Osteocyte (in vitro differentiated cells): Measurements from ENCODE around the gene RNF40. TPM values are rescaled to one million over a fixed set of nuclear protein-coding genes. Genes with fewer than 3 reads are reported as not detected.

Source experiments
- DNase-seq: peaks from one replicate; pipeline ENCODE4 v3.0.0; 2021; ENCODE audit warnings: mixed read lengths; ENCODE audit not compliant: unreplicated experiment; ENCODE audit errors: extremely low spot score
- H3K27ac Mint-ChIP-seq: one replicate; pipeline ENCODE4 v1.8.0; 2021; ENCODE audit warnings: mild to moderate bottlenecking, mixed read lengths; ENCODE audit not compliant: unreplicated experiment
- H3K27me3 Mint-ChIP-seq: one replicate; pipeline ENCODE4 v1.8.0; 2021; ENCODE audit warnings: mixed read lengths; ENCODE audit not compliant: unreplicated experiment
- H3K36me3 Mint-ChIP-seq: one replicate; pipeline ENCODE4 v1.8.0; 2021; ENCODE audit warnings: mixed read lengths; ENCODE audit not compliant: unreplicated experiment
- H3K4me1 Mint-ChIP-seq: one replicate; pipeline ENCODE4 v1.8.0; 2021; ENCODE audit warnings: mixed read lengths; ENCODE audit not compliant: unreplicated experiment
- H3K4me3 Mint-ChIP-seq: one replicate; pipeline ENCODE4 v1.8.0; 2021; ENCODE audit warnings: mild to moderate bottlenecking, moderate library complexity, mixed read lengths; ENCODE audit not compliant: unreplicated experiment
- H3K9me3 Mint-ChIP-seq: one replicate; pipeline ENCODE4 v1.8.0; 2021; ENCODE audit warnings: mixed read lengths; ENCODE audit not compliant: unreplicated experiment
- CTCF ChIP-seq: fragments of 200-600 bp; sonication (generic); IDR thresholded peaks from 2 replicates; pipeline ENCODE4 v1.5.0; 2021; ENCODE audit warnings: antibody characterized with exemption, mild to moderate bottlenecking, moderate library complexity
- total RNA-seq: library from RNA; stranded (reverse); gene quantifications from 2 replicates; pipeline ENCODE4 v1.2.1, GENCODE V29; 2021

Gene RNF40
- total RNA-seq, 1 donor from 2014 or later: 118 TPM

GRCh38 chr16:30750876-30751465, 11.2 kb upstream of the RNF40 start:
- no peak for DNase-seq
- Mint-ChIP-seq H3K4me3 (peak overlapping the region; percentile 72), H3K27me3 (no peaks in the 10 kb centered on the region), H3K27ac (no peak overlapping the region), H3K9me3 (no peaks in the 10 kb centered on the region), H3K4me1 (peaks cover 17% of the 10 kb centered on the region), H3K36me3 (peaks cover 11% of the 10 kb centered on the region)
- TF ChIP-seq CTCF: no peak

DNA sequence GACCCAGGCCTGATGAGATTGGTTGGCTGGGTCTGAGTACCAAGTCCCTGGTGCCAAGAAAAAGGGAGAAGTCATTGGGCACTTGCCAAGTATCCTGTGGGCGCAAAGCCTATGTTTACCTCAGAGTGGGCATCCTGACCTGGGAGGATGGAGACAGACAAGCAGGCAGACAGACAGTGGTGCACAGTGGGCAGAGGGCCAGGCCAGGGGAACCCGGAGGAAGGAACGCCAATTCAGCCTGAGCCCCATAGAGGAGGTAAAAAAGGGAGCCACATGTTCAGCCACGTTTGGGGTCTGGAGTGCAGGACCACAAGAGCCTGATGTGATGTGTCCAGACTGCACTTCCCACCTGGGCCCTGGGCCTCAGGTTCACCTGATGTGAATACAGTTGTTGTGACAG, 8.5 kb upstream of the RNF40 start:
- DNase-seq: no peak
- Mint-ChIP-seq H3K36me3 (peaks cover 15% of the 10 kb centered on the region), H3K27me3 (no peaks in the 10 kb centered on the region)

DNA sequence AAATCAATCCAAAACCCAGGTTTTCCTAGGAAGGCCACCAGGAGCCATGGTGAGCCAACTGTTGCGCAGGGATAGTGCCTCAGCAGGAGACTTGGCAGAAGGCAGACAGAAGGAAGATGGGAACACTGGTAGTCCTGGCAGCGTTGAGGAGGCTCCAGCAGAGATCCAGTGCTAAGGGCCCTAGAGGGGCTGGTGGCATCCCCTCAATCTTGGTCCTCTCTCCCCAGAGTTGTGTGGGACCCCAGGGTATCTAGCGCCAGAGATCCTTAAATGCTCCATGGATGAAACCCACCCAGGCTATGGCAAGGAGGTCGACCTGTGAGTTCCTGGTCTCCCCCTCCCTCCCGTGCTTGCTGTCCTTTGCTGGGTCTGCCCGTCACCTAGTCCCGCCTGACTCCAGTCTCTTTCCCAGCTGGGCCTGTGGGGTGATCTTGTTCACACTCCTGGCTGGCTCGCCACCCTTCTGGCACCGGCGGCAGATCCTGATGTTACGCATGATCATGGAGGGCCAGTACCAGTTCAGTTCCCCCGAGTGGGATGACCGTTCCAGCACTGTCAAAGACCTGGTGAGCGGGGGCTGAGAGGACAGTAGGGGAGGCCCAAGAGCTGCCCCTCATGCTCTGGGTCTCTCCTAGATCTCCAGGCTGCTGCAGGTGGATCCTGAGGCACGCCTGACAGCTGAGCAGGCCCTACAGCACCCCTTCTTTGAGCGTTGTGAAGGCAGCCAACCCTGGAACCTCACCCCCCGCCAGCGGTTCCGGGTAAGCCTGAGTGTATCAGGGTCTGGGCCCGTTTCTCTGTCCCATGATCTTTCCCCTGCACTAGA, 6.0 kb upstream of the RNF40 start:
- Mint-ChIP-seq H3K4me1 (peaks cover 9% of the 10 kb centered on the region), H3K9me3 (no peaks in the 10 kb centered on the region), H3K4me3 (no peak overlapping the region), H3K27ac (no peak overlapping the region), H3K27me3 (no peaks in the 10 kb centered on the region), H3K36me3 (peaks cover 17% of the 10 kb centered on the region)
- no peak for DNase-seq
- no peak for TF ChIP-seq CTCF

More for the DNA sequence above, 8.5 kb upstream of the RNF40 start:
- Mint-ChIP-seq H3K4me1 (peaks cover 10% of the 10 kb centered on the region), H3K9me3 (no peaks in the 10 kb centered on the region), H3K4me3 (no peak overlapping the region), H3K27ac (no peak overlapping the region)
- no peak for TF ChIP-seq CTCF

DNA sequence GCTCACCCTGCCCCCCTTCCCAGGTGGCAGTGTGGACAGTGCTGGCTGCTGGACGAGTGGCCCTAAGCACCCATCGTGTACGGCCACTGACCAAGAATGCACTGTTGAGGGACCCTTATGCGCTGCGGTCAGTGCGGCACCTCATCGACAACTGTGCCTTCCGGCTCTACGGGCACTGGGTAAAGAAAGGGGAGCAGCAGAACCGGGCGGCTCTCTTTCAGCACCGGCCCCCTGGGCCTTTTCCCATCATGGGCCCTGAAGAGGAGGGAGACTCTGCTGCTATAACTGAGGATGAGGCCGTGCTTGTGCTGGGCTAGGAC, 5.4 kb upstream of the RNF40 start:
- no peaks in the 10 kb centered on the region for H3K27me3 Mint-ChIP-seq
- H3K27ac Mint-ChIP-seq: no peak overlapping the region
- no peak overlapping the region for H3K4me3 Mint-ChIP-seq
- peaks cover 14% of the 10 kb centered on the region for H3K36me3 Mint-ChIP-seq
- peaks cover 9% of the 10 kb centered on the region for H3K4me1 Mint-ChIP-seq
- H3K9me3 Mint-ChIP-seq: no peaks in the 10 kb centered on the region
- DNase-seq: no peak
- no peak for TF ChIP-seq CTCF

DNA sequence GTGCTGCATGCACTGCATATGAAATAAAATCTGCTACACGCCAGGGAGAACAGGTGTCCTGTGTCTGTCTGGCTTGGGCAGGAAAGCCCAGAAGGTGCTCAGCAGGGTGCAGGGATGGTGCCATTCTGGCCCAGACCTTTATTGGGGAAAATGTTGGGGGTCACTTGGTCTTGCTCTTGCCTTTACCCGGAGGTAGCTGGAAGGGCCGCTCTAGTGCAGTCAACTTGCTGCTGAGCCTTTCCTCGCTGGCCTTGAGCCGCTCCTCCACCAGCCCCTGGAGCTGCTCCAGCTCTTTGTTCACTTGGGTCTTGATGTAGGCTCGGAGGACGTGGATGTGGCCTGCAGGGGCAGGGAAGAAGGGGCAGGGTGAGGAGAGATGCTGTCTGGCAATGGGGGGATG, 4.8 kb upstream of the RNF40 start:
- DNase-seq: no peak
- no peak for TF ChIP-seq CTCF
- peaks cover 9% of the 10 kb centered on the region for H3K4me1 Mint-ChIP-seq
- H3K36me3 Mint-ChIP-seq: peaks cover 14% of the 10 kb centered on the region
- no peaks in the 10 kb centered on the region for H3K9me3 Mint-ChIP-seq
- H3K27me3 Mint-ChIP-seq: no peaks in the 10 kb centered on the region
- H3K27ac Mint-ChIP-seq: no peak overlapping the region
- H3K4me3 Mint-ChIP-seq: no peak overlapping the region
